H9 (cell line): ENCODE results near the gene STEAP2. TPM values are rescaled to one million over a fixed set of nuclear protein-coding genes. Genes with fewer than 3 reads are reported as not detected.

Source experiments
- DNase-seq: peaks from one replicate; pipeline ENCODE4 v3.0.0-alpha.2; 2017
- H2AFZ ChIP-seq: one replicate; pipeline ENCODE4 v1.6.1; 2013; ENCODE audit warnings: mild to moderate bottlenecking, low read length, control low read depth, moderate library complexity
- H2AK5ac ChIP-seq: 2 replicates; pipeline ENCODE4 v1.6.1; 2013; ENCODE audit warnings: low read length, control low read depth, mixed read lengths; ENCODE audit not compliant: insufficient read length
- H2BK120ac ChIP-seq: one replicate; pipeline ENCODE4 v1.6.1; 2013; ENCODE audit warnings: low read depth, mild to moderate bottlenecking, low read length, control low read depth, inconsistent platforms; ENCODE audit not compliant: poor library complexity, severe bottlenecking
- H2BK12ac ChIP-seq: 2 replicates; pipeline ENCODE4 v1.6.1; 2013; ENCODE audit warnings: low read length, control low read depth, mixed read lengths, low read depth; ENCODE audit not compliant: insufficient read length
- H2BK15ac ChIP-seq: 2 replicates; pipeline ENCODE4 v1.6.1; 2013; ENCODE audit warnings: low read depth, low read length, control low read depth
- H2BK20ac ChIP-seq: one replicate; pipeline ENCODE4 v1.6.1; 2013; ENCODE audit warnings: low read depth, mild to moderate bottlenecking, low read length, control low read depth, inconsistent platforms; ENCODE audit not compliant: poor library complexity, severe bottlenecking
- H2BK5ac ChIP-seq: 2 replicates; pipeline ENCODE4 v1.6.1; 2013; ENCODE audit warnings: low read length, control low read depth, mixed read lengths; ENCODE audit not compliant: insufficient read length
- H3K14ac ChIP-seq: 2 replicates; pipeline ENCODE4 v1.6.1; 2013; ENCODE audit warnings: low read length, control low read depth; ENCODE audit not compliant: insufficient read depth
- H3K18ac ChIP-seq: 2 replicates; pipeline ENCODE4 v1.6.1; 2013; ENCODE audit warnings: low read depth, mild to moderate bottlenecking, mixed read lengths, low read length, control low read depth; ENCODE audit not compliant: insufficient read length
- H3K23ac ChIP-seq: 2 replicates; pipeline ENCODE4 v1.6.1; 2013; ENCODE audit warnings: low read length, control low read depth, mixed read lengths, low read depth; ENCODE audit not compliant: insufficient read length
- H3K23me2 ChIP-seq: 2 replicates; pipeline ENCODE4 v1.6.1; 2013; ENCODE audit warnings: low read depth, mild to moderate bottlenecking, mixed read lengths, low read length, control low read depth; ENCODE audit not compliant: insufficient read length, poor library complexity, severe bottlenecking
- H3K27ac ChIP-seq: 2 replicates; pipeline ENCODE4 v1.5.1; 2013; ENCODE audit warnings: low read length, control low read depth, mixed read lengths, low read depth; ENCODE audit not compliant: insufficient read length
- H3K27me3 ChIP-seq: 2 replicates; pipeline ENCODE4 v1.6.1; 2013; ENCODE audit warnings: low read length, control low read depth, inconsistent platforms; ENCODE audit not compliant: insufficient read depth
- H3K4ac ChIP-seq: 2 replicates; pipeline ENCODE4 v1.6.1; 2013; ENCODE audit warnings: low read depth, mild to moderate bottlenecking, control low read depth, inconsistent platforms, low read length, moderate library complexity
- H3K4me1 ChIP-seq: 2 replicates; pipeline ENCODE4 v1.6.1; 2013; ENCODE audit warnings: low read length, control low read depth, inconsistent platforms; ENCODE audit not compliant: insufficient read depth
- H3K4me2 ChIP-seq: 2 replicates; pipeline ENCODE4 v1.6.1; 2013; ENCODE audit warnings: low read length, control low read depth, mixed read lengths; ENCODE audit not compliant: insufficient read length, insufficient read depth
- H3K56ac ChIP-seq: 2 replicates; pipeline ENCODE4 v1.6.1; 2013; ENCODE audit warnings: low read depth, mild to moderate bottlenecking, mixed read lengths, low read length, control low read depth; ENCODE audit not compliant: insufficient read length
- H3K79me1 ChIP-seq: 2 replicates; pipeline ENCODE4 v1.6.1; 2013; ENCODE audit warnings: low read depth, mild to moderate bottlenecking, moderate library complexity, low read length, control low read depth, inconsistent platforms; ENCODE audit not compliant: insufficient read depth, poor library complexity, severe bottlenecking
- H3K79me2 ChIP-seq: 2 replicates; pipeline ENCODE4 v1.6.1; 2013; ENCODE audit warnings: low read length, control low read depth, inconsistent platforms; ENCODE audit not compliant: insufficient read depth
- H3K9ac ChIP-seq: 2 replicates; pipeline ENCODE4 v1.6.1; 2013; ENCODE audit warnings: low read length, control low read depth, mixed read lengths; ENCODE audit not compliant: insufficient read length; ENCODE audit errors: extremely low read depth
- H3K9me3 ChIP-seq: one replicate; pipeline ENCODE4 v1.6.1; 2013; ENCODE audit warnings: low read depth, low read length, inconsistent platforms; ENCODE audit not compliant: control insufficient read depth
- H3T11ph ChIP-seq: one replicate; pipeline ENCODE4 v1.6.1; 2013; ENCODE audit warnings: mild to moderate bottlenecking, low read length, control low read depth, inconsistent platforms
- H4K20me1 ChIP-seq: one replicate; pipeline ENCODE4 v1.6.1; 2013; ENCODE audit not compliant: control insufficient read depth, insufficient read length, insufficient read depth
- H4K5ac ChIP-seq: 2 replicates; pipeline ENCODE4 v1.6.1; 2013; ENCODE audit warnings: low read depth, mild to moderate bottlenecking, mixed read lengths, low read length, control low read depth; ENCODE audit not compliant: insufficient read length
- H4K8ac ChIP-seq: replicated peaks from 2 replicates; pipeline ENCODE4 v1.6.1; 2013; ENCODE audit warnings: low read length, control low read depth, mixed read lengths, low read depth; ENCODE audit not compliant: insufficient read length
- H4K91ac ChIP-seq: 2 replicates; pipeline ENCODE4 v1.6.1; 2013; ENCODE audit warnings: low read depth, mild to moderate bottlenecking, moderate library complexity, mixed read lengths, low read length, control low read depth; ENCODE audit not compliant: insufficient read length
- H3K27ac Mint-ChIP-seq, 3 experiments: 2 replicates in 2 of 3; 3 replicates in 1 of 3; pipeline ENCODE4 v1.8.0; 2020 to 2021; ENCODE audit warnings: mixed read lengths in 3 of 3, mild to moderate bottlenecking in 1 of 3, moderate library complexity in 1 of 3
- H3K27me3 Mint-ChIP-seq: 2 replicates; pipeline ENCODE4 v1.8.0; 2021; ENCODE audit warnings: low read depth, mild to moderate bottlenecking, moderate library complexity, mixed read lengths
- H3K36me3 Mint-ChIP-seq, 3 experiments: 2 replicates in 2 of 3; 3 replicates in 1 of 3; pipeline ENCODE4 v1.8.0; 2020 to 2021; ENCODE audit warnings: low read depth in 3 of 3, mixed read lengths in 3 of 3; ENCODE audit not compliant: insufficient read depth in 1 of 3
- H3K4me1 Mint-ChIP-seq, 2 experiments: 2 replicates each; pipeline ENCODE4 v1.8.0; 2020; ENCODE audit warnings: mixed read lengths in 2 of 2
- H3K4me3 Mint-ChIP-seq, 2 experiments: 2 replicates in 1 of 2; 3 replicates in 1 of 2; pipeline ENCODE4 v1.8.0; 2020 to 2021; ENCODE audit warnings: mild to moderate bottlenecking in 2 of 2, mixed read lengths in 2 of 2, moderate library complexity in 1 of 2
- H3K9me3 Mint-ChIP-seq, 2 experiments: 2 replicates in 1 of 2; 3 replicates in 1 of 2; pipeline ENCODE4 v1.8.0; 2020; ENCODE audit warnings: mild to moderate bottlenecking in 2 of 2, mixed read lengths in 2 of 2, moderate library complexity in 1 of 2
- CTCF ChIP-seq: fragments of 200-600 bp; sonication (generic); conservative IDR thresholded peaks from 3 replicates; pipeline ENCODE4 v1.8.0; 2021; ENCODE audit warnings: antibody characterized with exemption, mild to moderate bottlenecking
- WGBS: extraction: QIAGEN DNeasy Blood & Tissue Kit; methylation state at CpG from one replicate; pipeline ENCODE4 v1.1.7; 2013; ENCODE audit warnings: missing lambda C conversion rate, low lambda C conversion rate, mixed read lengths; ENCODE audit not compliant: insufficient read length; ENCODE audit errors: extremely low coverage; 5-methylcytosine and 5-hydroxymethylcytosine counted together
- total RNA-seq: library from RNA; stranded (reverse); gene quantifications from 2 replicates; pipeline ENCODE4 v1.2.1, GENCODE V29; 2021

The STEAP2 gene
- total RNA-seq, 1 experiment from 2014 or later, result 6.7 TPM

- Mint-ChIP-seq H3K4me3 (no peak overlapping the region), H3K9me3 (peaks cover 24 to 31% of the 10 kb centered on the region in 2 experiments), H3K27ac (no peak overlapping the region), H3K36me3 (peaks cover 2 to 15% (median 5%) of the 10 kb centered on the region in 3 experiments; a peak in 5 of 7 replicates), H3K4me1 (no peaks in the 10 kb centered on the region), H3K27me3 (no peaks in the 10 kb centered on the region; the same call in none of the 2 replicates)
- Histone ChIP-seq H3K79me1 (no peaks in the 10 kb centered on the region), H2BK20ac (no peak overlapping the region), H2BK12ac (no peak overlapping the region), H3K4ac (no peak overlapping the region), H2AFZ (no peak overlapping the region), H4K8ac (no peak overlapping the region), H3K9ac (no peak overlapping the region), H2BK5ac (no peak overlapping the region), H3K23me2 (no peaks in the 10 kb centered on the region), H3K56ac (no peak overlapping the region), H3K79me2 (no peaks in the 10 kb centered on the region), H4K91ac (no peak overlapping the region), H3K23ac (no peak overlapping the region), H3K27me3 (no peaks in the 10 kb centered on the region), H3K4me2 (no peak overlapping the region), H3T11ph (no peak overlapping the region), H2BK15ac (no peak overlapping the region), H3K4me1 (no peaks in the 10 kb centered on the region), H4K20me1 (no peaks in the 10 kb centered on the region), H3K9me3 (peaks cover 24% of the 10 kb centered on the region), H4K5ac (no peak overlapping the region), H2BK120ac (no peak overlapping the region), H3K14ac (no peak overlapping the region), H2AK5ac (no peak overlapping the region), H3K18ac (no peak overlapping the region), H3K27ac (no peak overlapping the region)
- no peak for DNase-seq
- WGBS, result no CpG with 5 or more reads among the region's 10 CpGs
- TF ChIP-seq CTCF, result no peak
Measured at GRCh38 chr7:90194911-90195809, 16.4 kb upstream of the STEAP2 start.
